Skeletal muscle tissue (tissue), 4 donors: ENCODE results near the gene CES3. TPM values are rescaled to one million over a fixed set of nuclear protein-coding genes. Genes with fewer than 3 reads are reported as not detected.
A peak's percentile ranks its signal among the peaks of the same experiment; 100 is the strongest.

Experiments used
- H3K27ac ChIP-seq: one replicate; pipeline ENCODE4 v1.7.0; 2013; ENCODE audit warnings: mild to moderate bottlenecking, low read depth, low read length, inconsistent platforms
- H3K27me3 ChIP-seq, 3 donors: one replicate each; pipeline ENCODE4 v1.7.0; 2013; ENCODE audit warnings: low read length in 3 of 3; ENCODE audit not compliant: control insufficient read depth in 3 of 3, insufficient read depth in 3 of 3
- H3K36me3 ChIP-seq, 3 donors: one replicate each; pipeline ENCODE4 v1.7.0; 2013; ENCODE audit warnings: low read length in 3 of 3; ENCODE audit not compliant: control insufficient read depth in 3 of 3, insufficient read depth in 3 of 3
- H3K4me1 ChIP-seq, 3 donors: one replicate each; pipeline ENCODE4 v1.7.0; 2013; ENCODE audit warnings: low read length in 3 of 3, mild to moderate bottlenecking in 3 of 3; ENCODE audit not compliant: control insufficient read depth in 3 of 3, insufficient read depth in 3 of 3
- H3K4me3 ChIP-seq, 3 donors: one replicate each; pipeline ENCODE4 v1.7.0; 2013; ENCODE audit warnings: low read length in 3 of 3
- H3K9ac ChIP-seq, 3 donors: one replicate each; pipeline ENCODE4 v1.7.0; 2013; ENCODE audit warnings: low read length in 3 of 3, mild to moderate bottlenecking in 3 of 3, moderate library complexity in 2 of 3, low read depth in 1 of 3
- H3K9me3 ChIP-seq, 3 donors: one replicate each; pipeline ENCODE4 v1.7.0; 2013; ENCODE audit warnings: low read length in 3 of 3; ENCODE audit not compliant: control insufficient read depth in 3 of 3
- total RNA-seq: library from RNA; depleted of rRNA; stranded (reverse); fragments of >200 nt; gene quantifications from one replicate; pipeline ENCODE4 v1.2.3, GENCODE V29; 2014
- donor health status: Osteomylitis.

CES3 gene
- total RNA-seq, 1 donor from 2014 or later: 0.52 TPM

GRCh38 chr16:66918803-66919568 lies 42.1 kb upstream of the CES3 start, which contains the start of gene CDH16:
Gene CDH16, minus strand, starts transcription at chr16:66918885. Its CDS starts 820 bp downstream, at chr16:66918065.
- Histone ChIP-seq H3K27me3 (peaks cover 0 to 7% (median 3%) of the 10 kb centered on the region in 3 donors), H3K27ac (peak within 1 kb of the TSS; percentile 81), H3K9ac (peak within 1 kb of the TSS in 2 of 3 donors; percentile 38 to 64), H3K36me3 (peaks cover 9 to 22% (median 10%) of the 10 kb centered on the region in 3 donors), H3K4me1 (peaks cover 30 to 51% (median 50%) of the 10 kb centered on the region in 3 donors), H3K9me3 (no peaks in the 10 kb centered on the region), H3K4me3 (peak within 1 kb of the TSS in 1 of 3 donors; percentile 13)

DNA sequence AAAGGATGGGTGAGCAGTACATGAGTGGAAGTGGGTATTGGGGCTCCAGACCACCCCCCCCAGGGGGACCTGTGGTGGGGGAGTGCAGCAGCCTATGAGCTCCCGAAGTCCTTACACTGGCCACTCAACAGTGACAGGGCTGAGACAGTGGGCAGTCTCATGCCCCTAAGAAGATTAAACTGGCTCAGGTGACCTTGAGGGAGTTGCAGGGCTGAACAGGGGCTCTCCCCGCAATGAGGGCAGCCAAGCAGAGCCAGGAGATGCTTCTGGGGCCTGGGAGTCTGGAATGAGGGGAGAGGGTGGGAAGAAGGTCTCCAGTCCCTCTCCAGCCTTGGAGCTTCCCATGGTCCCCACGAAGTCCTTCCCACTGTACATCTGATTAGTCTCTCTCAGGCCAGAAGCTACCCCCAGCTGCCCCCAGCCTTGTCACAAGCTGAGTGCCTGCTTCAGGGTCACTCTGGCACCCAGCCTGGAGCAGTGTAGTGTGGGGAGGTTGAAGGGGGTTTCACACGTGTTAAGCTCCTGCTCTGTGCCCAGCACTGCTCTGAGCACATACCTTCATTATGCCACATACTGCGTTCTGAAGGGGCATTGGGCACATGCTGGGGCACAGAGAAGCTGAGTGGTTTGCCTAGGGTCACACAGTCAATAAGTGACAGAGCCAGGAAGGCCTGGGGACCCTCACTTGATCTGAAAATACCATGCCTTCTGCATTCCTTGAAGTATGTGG lies 41.3 kb upstream of the CES3 start:
- peak overlapping the region; percentile 81 for H3K27ac ChIP-seq

DNA sequence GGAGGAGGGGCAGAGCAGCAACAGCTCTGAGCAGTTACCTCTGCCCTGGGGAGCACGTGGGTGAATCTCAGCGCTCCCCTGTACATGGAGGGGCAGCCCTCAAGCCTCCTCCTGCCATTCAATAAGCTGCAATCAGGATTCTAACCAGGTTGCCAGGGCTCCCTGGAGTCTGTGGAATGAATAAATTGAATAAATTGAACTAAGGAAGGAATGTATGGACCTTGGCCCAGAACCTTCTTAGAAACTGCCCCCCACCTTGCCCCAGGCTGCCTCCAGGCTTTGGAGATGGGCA lies 40.8 kb upstream of the CES3 start:
- Histone ChIP-seq H3K27ac (peak overlapping the region; percentile 81), H3K36me3 (peaks cover 13 to 24% (median 15%) of the 10 kb centered on the region in 3 donors), H3K4me1 (peaks cover 28 to 53% (median 46%) of the 10 kb centered on the region in 3 donors), H3K4me3 (no peak overlapping the region), H3K9me3 (no peaks in the 10 kb centered on the region), H3K27me3 (peaks cover 0 to 7% (median 3%) of the 10 kb centered on the region in 3 donors), H3K9ac (peak overlapping the region in 1 of 3 donors; percentile 64)

More for the DNA sequence above, 41.3 kb upstream of the CES3 start:
- Histone ChIP-seq H3K9me3 (no peaks in the 10 kb centered on the region), H3K9ac (peak overlapping the region in 2 of 3 donors; percentile 38 to 64), H3K4me1 (peaks cover 28 to 53% (median 45%) of the 10 kb centered on the region in 3 donors), H3K4me3 (peak overlapping the region in 1 of 3 donors; percentile 13), H3K27me3 (peaks cover 0 to 7% (median 3%) of the 10 kb centered on the region in 3 donors), H3K36me3 (peaks cover 13 to 24% (median 14%) of the 10 kb centered on the region in 3 donors)

- peaks cover 32 to 60% (median 54%) of the 10 kb centered on the region in 3 donors for H3K4me1 ChIP-seq
- H3K9me3 ChIP-seq: no peaks in the 10 kb centered on the region
- peak overlapping the region in 1 of 3 donors; percentile 69 for H3K9ac ChIP-seq
- peaks cover 13 to 24% (median 15%) of the 10 kb centered on the region in 3 donors for H3K36me3 ChIP-seq
- H3K27me3 ChIP-seq: peaks cover 0 to 7% (median 2%) of the 10 kb centered on the region in 3 donors
- peak overlapping the region in 2 of 3 donors; percentile 29 to 43 for H3K4me3 ChIP-seq
- peak overlapping the region; percentile 81 for H3K27ac ChIP-seq
Measured at GRCh38 chr16:66920924-66921680, 40.0 kb upstream of the CES3 start.

DNA sequence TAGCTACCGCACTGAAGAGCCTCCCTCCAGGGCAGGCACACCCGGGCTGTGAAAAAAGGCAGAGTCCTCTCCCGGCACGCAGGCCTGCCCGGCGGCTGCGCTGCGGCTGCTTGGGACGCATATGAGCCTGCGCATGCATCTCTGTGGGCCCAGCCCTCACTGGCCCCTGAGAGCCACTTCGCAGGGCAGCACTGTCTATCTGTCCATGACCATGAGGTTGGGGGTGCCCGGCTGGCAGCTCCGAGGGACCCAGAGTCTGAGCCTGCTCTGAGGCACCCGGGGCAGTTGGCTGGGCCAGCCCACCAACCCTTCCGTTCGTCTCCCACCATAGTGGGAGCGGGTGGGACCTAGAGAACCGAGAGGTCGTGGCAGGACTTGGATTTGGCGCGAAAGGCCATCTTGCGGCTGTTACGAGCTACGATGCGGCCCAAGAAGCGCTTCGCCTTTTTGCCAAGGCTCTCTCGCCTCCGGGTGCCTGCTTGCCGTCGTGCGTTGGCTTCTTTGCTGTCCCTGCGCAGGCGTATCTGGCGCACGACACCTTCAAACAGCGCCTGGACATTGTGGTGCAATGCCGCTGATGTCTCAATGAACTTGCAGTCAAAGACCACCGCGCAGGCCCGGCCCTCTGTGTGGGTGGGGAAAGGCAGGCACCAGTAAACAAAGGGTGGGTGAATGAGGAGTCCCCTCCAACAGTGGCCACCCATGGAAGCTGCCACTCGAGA lies 39.2 kb upstream of the CES3 start:
- Histone ChIP-seq H3K27ac (peak overlapping the region; percentile 81), H3K27me3 (peaks cover 0 to 7% (median 0%) of the 10 kb centered on the region in 3 donors)

GRCh38 chr16:66923247-66923731 lies 37.8 kb upstream of the CES3 start:
- Histone ChIP-seq H3K4me1 (peaks cover 53 to 82% (median 76%) of the 10 kb centered on the region in 3 donors), H3K36me3 (peaks cover 13 to 24% (median 15%) of the 10 kb centered on the region in 3 donors), H3K27ac (peak overlapping the region; percentile 98), H3K9ac (peak overlapping the region; percentile 72 to 91 (median 89)), H3K4me3 (peak overlapping the region; percentile 82 to 88 (median 84)), H3K27me3 (peaks cover 0 to 7% (median 0%) of the 10 kb centered on the region in 3 donors), H3K9me3 (no peaks in the 10 kb centered on the region)

More for the DNA sequence above, 39.2 kb upstream of the CES3 start:
- Histone ChIP-seq H3K4me1 (peaks cover 39 to 68% (median 62%) of the 10 kb centered on the region in 3 donors), H3K4me3 (peak overlapping the region in 2 of 3 donors; percentile 35 to 43), H3K9ac (peak overlapping the region in 2 of 3 donors; percentile 6 to 54), H3K9me3 (no peaks in the 10 kb centered on the region), H3K36me3 (peaks cover 13 to 24% (median 15%) of the 10 kb centered on the region in 3 donors)

GRCh38 chr16:66923866-66924265 lies 37.2 kb upstream of the CES3 start:
- Histone ChIP-seq H3K27ac (peak overlapping the region; percentile 98), H3K9ac (peak overlapping the region; percentile 72 to 91 (median 89)), H3K9me3 (no peaks in the 10 kb centered on the region), H3K36me3 (peaks cover 13 to 24% (median 15%) of the 10 kb centered on the region in 3 donors), H3K4me3 (peak overlapping the region; percentile 82 to 88 (median 84)), H3K4me1 (peaks cover 58 to 84% (median 81%) of the 10 kb centered on the region in 3 donors), H3K27me3 (peaks cover 0 to 7% (median 0%) of the 10 kb centered on the region in 3 donors)

GRCh38 chr16:66924527-66925321 lies 36.3 kb upstream of the CES3 start:
- peak overlapping the region; percentile 98 for H3K27ac ChIP-seq
- peaks cover 0 to 7% (median 0%) of the 10 kb centered on the region in 3 donors for H3K27me3 ChIP-seq
- H3K9me3 ChIP-seq: no peaks in the 10 kb centered on the region
- H3K36me3 ChIP-seq: peaks cover 13 to 24% (median 15%) of the 10 kb centered on the region in 3 donors
- H3K4me3 ChIP-seq: peak overlapping the region; percentile 82 to 88 (median 84)
- H3K4me1 ChIP-seq: peaks cover 56 to 84% (median 81%) of the 10 kb centered on the region in 3 donors
- peak overlapping the region; percentile 79 to 91 (median 89) for H3K9ac ChIP-seq
